ENCODE measurements around the gene CAP2.

Gene CAP2

GRCh38 chr6:17392978-17393891 lies at the start of gene CAP2:
TSS of gene CAP2 (plus strand) at chr6:17393595. CDS start at chr6:17421556, 27,961 bp downstream.
- DNase-seq: no peak

GRCh38 chr6:17347012-17347411 lies 46.4 kb upstream of the CAP2 start:
- no peak for DNase-seq

- no peak for DNase-seq
These were observed 44.0 kb upstream of the CAP2 start for GRCh38 chr6:17349427-17349826.

- DNase-seq: no peak
These were observed 41.1 kb upstream of the CAP2 start for GRCh38 chr6:17352302-17352701.

- no peak for DNase-seq
These were observed 39.8 kb upstream of the CAP2 start for GRCh38 chr6:17353440-17354175.

GRCh38 chr6:17354700-17355403 lies 38.5 kb upstream of the CAP2 start:
- no peak for DNase-seq

GRCh38 chr6:17355404-17355774 lies 38.0 kb upstream of the CAP2 start:
- no peak for DNase-seq

GRCh38 chr6:17358515-17358914 lies 34.9 kb upstream of the CAP2 start:
- DNase-seq: no peak

- DNase-seq: no peak
These were observed 32.8 kb upstream of the CAP2 start for GRCh38 chr6:17360564-17360963.

GRCh38 chr6:17361013-17361412 lies 32.4 kb upstream of the CAP2 start:
- DNase-seq: no peak

GRCh38 chr6:17365961-17366360 lies 27.4 kb upstream of the CAP2 start:
- DNase-seq: no peak

GRCh38 chr6:17367868-17368267 lies 25.5 kb upstream of the CAP2 start:
- no peak for DNase-seq

GRCh38 chr6:17381424-17382147 lies 11.8 kb upstream of the CAP2 start:
- no peak for DNase-seq

GRCh38 chr6:17385660-17386059 lies 7.7 kb upstream of the CAP2 start:
- DNase-seq: no peak

GRCh38 chr6:17388365-17388764 lies 5.0 kb upstream of the CAP2 start:
- no peak for DNase-seq

GRCh38 chr6:17389274-17389847 lies 4.0 kb upstream of the CAP2 start:
- DNase-seq: no peak

GRCh38 chr6:17390276-17390675 lies 3.1 kb upstream of the CAP2 start:
- DNase-seq: no peak

- no peak for DNase-seq
These were observed 1.4 kb upstream of the CAP2 start for GRCh38 chr6:17391976-17392375.

GRCh38 chr6:17393892-17394631 lies 667 bp downstream of the CAP2 start:
- DNase-seq: no peak

- no peak for DNase-seq
These were observed 1.7 kb downstream of the CAP2 start for GRCh38 chr6:17395112-17395511.

- DNase-seq: no peak
These were observed 2.9 kb downstream of the CAP2 start for GRCh38 chr6:17396256-17396655.

- DNase-seq: no peak
These were observed 4.4 kb downstream of the CAP2 start for GRCh38 chr6:17397764-17398194.

Measured in activated naive CD4-positive, alpha-beta T cell (primary cell).